Cerebellar cortex (tissue), 1 donor: ENCODE results near the gene APBA3.

Experiments used
- DNase-seq: peaks from one replicate; pipeline ENCODE4 v3.0.0-alpha.2; 2015; ENCODE audit warnings: low spot score

APBA3 gene

GRCh38 chr19:3788996-3789778 is 27.7 kb upstream of the APBA3 start:
- no peak for DNase-seq

DNA sequence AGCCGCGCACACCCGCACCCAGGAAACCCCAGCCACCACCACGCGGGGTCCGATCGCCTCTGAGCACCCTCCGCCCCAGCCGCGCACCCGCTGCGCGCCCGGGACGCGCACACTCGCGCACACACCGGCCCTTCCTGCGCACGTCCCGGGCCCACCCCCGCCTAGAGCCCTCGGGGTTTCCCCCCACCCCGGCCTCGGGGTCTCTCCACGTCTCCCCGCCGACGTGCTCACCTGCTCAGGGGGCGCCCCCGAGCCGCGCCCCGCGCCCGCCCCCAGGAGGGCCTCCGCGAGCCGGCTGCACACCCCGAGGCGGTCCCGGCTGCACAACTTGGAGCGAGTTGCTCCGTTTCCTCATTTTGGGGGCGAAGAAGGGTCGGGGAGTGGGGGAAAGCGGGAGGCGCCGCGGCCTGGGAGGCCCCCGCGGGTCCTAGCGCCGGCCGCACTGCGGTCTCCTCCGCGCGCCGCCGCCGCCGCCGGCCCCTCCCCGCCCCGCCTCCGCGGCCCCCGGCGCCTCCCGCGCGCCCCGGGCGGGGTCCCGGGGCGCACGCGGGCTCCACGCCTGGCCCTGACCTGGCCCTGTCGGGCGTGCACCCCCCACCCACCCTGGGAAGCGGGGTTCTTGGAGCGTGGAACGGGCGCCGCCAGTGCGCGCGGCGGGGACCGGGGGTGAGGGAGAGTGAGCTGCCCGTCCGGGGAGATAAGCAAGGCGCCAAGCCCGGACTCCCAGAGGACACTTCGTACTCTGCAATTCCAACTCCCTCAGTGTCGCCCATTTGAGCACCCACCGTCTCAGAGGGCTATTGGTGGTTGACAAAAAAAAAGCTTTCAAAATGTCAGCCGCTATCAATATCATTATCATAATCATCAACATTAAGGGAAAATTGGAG is 24.7 kb upstream of the APBA3 start, which contains the start of gene MATK:
TSS of gene MATK (minus strand) at position 444 of the 887 bp plus-strand sequence. CDS start 1,246 bp downstream, outside the sequence.
- no peak for DNase-seq

GRCh38 chr19:3785451-3785937 is 24.0 kb upstream of the APBA3 start:
- no peak for DNase-seq

DNA sequence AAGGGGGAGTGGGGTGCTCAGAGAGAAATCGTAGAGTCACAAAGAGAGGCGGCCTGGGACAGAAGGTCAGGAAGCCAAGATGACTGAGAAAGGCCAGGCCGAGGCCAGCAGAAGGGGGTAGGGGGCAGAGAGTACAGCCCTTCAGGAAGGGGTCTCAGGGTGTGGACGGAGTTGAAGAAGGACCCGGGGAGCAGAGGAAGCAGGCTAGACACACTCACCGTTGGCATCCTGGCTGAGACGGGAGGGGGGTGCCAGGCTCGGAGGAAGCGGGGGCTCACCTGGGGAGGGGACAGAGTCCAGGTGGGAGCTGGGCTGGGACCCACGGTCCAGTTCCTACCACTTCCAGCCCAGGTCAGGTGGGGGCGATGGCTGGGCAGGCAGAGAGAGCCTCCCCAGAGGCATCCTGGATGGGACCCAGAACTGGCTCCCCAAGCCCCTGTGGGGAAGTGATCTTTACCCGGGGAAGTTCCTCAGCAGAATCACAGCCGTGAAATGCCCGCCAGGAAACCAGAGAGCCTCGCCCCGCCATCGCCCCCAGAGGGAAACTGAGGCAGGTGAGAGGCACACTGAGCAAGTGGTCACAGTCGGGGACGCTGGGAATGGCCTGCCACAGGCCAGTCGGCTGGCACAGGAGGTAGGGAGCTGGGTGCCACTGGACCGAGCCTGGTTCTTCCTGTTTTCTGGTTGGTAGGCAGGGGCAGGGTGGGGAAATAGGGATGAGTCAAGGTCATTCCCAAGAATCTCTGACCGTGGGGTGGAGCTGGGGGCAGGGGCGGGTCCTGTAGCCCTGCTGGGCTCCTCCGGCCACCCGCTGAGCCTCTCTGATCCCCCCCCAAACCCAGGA is 23.3 kb upstream of the APBA3 start:
- no peak for DNase-seq

- DNase-seq, result no peak
Observed at GRCh38 chr19:3783660-3784584, 22.4 kb upstream of the APBA3 start.

GRCh38 chr19:3782903-3783302 is 21.4 kb upstream of the APBA3 start:
- no peak for DNase-seq

GRCh38 chr19:3782330-3782729 is 20.8 kb upstream of the APBA3 start:
- DNase-seq, result no peak

DNA sequence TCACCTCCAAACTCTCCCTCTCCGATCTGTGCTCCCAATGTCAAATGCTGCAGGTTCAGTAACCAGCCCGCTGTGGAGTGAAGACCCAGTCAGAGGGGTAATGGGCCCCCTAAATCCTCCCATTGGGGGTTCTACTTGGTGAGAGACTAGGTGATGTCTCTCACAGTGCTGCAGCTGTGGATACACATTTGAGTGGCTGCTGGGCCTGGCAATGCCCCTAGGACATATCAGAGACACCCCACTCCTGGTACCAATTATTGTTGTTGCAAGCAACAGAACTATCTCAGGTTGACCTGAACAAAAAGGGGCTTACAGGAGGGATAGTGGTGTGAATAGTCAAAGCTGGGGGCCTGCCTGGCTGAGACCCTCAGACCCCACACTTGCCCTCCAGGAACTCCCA is 20.1 kb upstream of the APBA3 start:
- no peak for DNase-seq

DNA sequence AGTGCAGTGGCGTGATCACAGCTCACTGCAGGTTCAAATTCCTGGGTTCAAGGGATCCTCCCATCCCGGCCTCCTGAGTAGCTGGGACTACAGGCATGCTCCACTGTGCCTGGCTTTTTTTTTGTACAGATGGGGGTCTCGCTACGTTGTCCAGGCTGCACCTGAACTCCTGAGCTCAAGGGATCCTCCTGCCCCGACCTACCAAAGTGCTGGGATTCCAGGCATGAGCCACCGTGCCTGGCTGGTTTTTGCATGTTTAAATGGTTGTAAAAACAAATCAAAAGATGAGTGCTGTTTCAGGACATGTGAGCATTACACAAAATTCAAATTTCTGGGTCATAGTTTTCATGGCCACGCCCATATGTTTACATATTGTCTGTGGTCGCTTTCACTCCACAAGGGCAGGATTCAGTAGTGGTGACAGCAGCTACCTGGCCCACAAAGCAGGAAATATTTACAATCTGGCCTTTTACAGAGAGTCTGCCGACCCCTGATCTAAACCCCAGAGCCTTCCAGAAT is 19.4 kb upstream of the APBA3 start:
- no peak for DNase-seq

GRCh38 chr19:3778899-3779723 is 17.6 kb upstream of the APBA3 start:
- no peak for DNase-seq

GRCh38 chr19:3778104-3778867 is 16.8 kb upstream of the APBA3 start:
- DNase-seq, result no peak

GRCh38 chr19:3776479-3777040 is 15.1 kb upstream of the APBA3 start:
- DNase-seq, result no peak

- DNase-seq, result no peak
Observed at GRCh38 chr19:3775831-3776230, 14.3 kb upstream of the APBA3 start.

DNA sequence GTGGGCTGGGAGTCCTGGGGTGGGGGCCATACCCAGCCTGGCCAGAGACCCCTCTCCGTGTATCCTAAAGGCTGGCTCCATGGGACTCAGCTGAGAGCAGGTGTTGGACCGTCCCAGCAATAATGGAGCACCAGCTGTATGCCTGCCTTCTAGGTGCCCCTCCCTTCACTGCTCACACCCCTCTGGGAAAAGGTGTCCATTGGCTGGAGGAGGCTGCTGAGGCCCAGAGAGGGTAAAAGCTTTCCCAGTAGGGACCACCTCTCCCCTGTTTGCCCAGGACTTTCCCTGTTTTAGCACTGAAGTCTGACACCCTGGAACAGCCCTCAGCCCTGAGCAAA is 13.9 kb upstream of the APBA3 start:
- DNase-seq, result no peak

DNA sequence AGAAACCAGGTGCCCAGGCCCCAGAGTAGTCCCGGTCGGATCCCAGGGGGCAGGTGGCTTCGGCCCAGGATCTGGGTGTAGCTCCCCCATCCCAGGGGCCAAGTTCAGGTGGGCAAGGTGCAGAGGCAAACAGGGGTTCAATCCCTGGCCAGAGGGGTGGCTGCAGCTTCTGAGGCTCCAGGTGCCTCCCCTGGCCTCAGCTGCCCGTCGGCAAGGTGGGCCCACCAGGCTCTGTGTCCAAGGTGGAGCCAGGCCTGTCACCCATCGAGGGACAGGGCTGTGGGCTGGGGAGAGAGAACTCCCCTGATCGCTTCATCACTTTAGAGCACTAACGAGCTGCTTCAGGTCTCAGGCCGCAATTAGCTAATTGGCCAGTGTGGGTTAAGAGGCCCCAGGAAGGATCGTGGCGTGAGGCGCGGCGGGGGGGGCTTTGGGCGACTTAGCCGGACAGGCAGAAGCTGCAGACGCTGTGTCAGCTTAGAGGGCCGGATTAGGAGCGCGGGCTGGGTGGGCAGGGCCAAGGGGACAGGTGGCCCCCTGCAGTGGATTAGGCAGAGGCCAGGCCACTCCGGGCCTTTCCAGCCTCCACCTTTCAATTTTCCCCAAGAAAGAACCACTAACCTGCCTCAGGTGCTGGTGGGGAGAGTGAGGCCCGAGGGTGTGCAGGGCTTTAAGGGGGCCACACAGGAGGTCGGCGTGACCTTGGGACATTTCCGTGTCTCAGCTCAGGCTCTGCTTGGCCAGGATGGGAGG is 13.3 kb upstream of the APBA3 start:
- no peak for DNase-seq

DNA sequence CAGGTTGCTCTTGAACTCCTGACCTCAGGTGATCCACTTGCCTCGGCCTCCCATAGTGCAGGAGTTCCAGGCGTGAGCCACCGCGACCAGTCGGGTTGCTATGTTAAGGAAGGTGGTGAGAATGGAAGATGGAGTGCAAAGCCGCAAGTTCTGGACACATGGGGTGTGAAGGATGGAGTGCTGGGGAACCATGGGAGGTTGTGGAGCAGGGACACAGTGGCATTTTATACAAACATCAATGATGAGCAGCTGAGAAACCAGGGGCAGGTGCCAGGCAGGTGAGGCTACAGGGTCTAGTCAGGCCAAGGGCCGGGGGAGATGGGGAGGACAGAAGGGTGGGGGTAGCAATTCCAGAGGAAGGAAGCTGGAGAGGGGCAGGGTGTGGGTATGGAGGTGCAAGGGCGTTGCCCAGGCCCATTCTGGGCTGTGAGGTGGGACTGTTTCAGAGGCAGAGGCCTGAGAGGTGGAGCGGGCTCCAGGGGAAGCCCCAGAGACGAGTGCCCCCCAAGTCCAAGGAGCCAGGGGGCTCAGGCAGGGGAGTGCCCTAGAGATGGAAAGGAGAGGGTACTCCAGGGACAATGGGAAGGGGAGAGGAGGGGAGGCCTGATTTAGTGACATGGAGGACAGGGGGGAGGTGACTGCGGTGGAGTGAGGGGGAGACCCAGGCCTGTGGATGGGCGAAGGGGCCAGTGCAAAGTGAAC is 12.5 kb upstream of the APBA3 start:
- DNase-seq, result no peak

DNA sequence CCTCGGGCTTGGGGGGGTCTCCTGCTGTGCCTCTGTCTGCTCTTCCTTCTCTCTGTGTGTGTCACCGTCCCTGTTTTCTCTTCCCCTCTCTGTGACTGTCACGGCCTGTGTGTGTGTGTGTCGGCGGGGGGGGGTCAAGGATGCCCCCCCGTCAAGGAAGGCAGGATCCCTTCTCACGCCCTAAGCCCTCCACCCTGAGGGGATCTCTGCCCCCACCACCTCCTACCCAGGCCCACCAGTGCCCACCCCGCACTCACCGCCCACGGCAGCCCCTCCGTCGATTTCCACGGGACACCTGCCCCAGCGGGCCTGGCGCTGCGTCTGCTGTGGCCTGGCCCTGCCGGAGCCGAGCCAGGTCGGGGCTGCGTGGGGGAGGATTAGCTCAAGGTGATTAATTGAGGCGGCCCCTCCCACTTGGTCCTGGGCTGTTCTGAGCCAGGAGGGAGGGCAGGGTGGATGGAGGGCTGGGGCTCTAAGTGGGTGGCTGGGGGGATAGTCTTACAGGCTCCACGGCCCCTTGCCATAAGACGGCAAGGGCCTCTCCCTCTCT is 10.5 kb upstream of the APBA3 start, which contains the start of gene RAX2:
TSS of gene RAX2 (minus strand) at position 323 of the 550 bp plus-strand sequence. CDS start 486 bp downstream, outside the sequence.
- DNase-seq, result no peak
